Activated CD4-positive, alpha-beta T cell treated with anti-CD3 and anti-CD28 coated beads for 48 hours (primary cell): ENCODE data around the gene KRTAP24-1.

Experiments
- DNase-seq: peaks from one replicate; pipeline ENCODE4 v3.0.0-alpha.2; 2020

The KRTAP24-1 gene

GRCh38 chr21:30282850-30283249, at the start of gene KRTAP24-1:
Gene KRTAP24-1 (minus strand): TSS chr21:30282950. CDS start chr21:30282932, 18 bp downstream.
- DNase-seq, result no peak

GRCh38 chr21:30329203-30329875, 46.6 kb upstream of the KRTAP24-1 start:
- DNase-seq, result no peak

- DNase-seq, result no peak
Observed at GRCh38 chr21:30326390-30326789, 43.6 kb upstream of the KRTAP24-1 start.

- no peak for DNase-seq
Observed at GRCh38 chr21:30320215-30320614, 37.5 kb upstream of the KRTAP24-1 start, which contains the start of gene KRTAP26-1. Gene KRTAP26-1 (minus strand): TSS chr21:30320315. CDS start chr21:30320035, 280 bp downstream.

- no peak for DNase-seq
Observed at GRCh38 chr21:30315701-30316100, 33.0 kb upstream of the KRTAP24-1 start.

- no peak for DNase-seq
Observed at GRCh38 chr21:30306884-30307283, 24.1 kb upstream of the KRTAP24-1 start.

- no peak for DNase-seq
Observed at GRCh38 chr21:30305136-30305535, 22.4 kb upstream of the KRTAP24-1 start.

- no peak for DNase-seq
Observed at GRCh38 chr21:30289215-30289614, 6.5 kb upstream of the KRTAP24-1 start, which contains the start of gene KRTAP25-1. Gene KRTAP25-1 (minus strand): TSS chr21:30289514. CDS start chr21:30289490, 24 bp downstream.

- no peak for DNase-seq
Observed at GRCh38 chr21:30271611-30272010, 11.1 kb downstream of the KRTAP24-1 start.

- DNase-seq, result no peak
Observed at GRCh38 chr21:30271156-30271555, 11.6 kb downstream of the KRTAP24-1 start.

- no peak for DNase-seq
Observed at GRCh38 chr21:30269803-30270530, 12.8 kb downstream of the KRTAP24-1 start.

- DNase-seq, result no peak
Observed at GRCh38 chr21:30268608-30269197, 14.0 kb downstream of the KRTAP24-1 start.

- no peak for DNase-seq
Observed at GRCh38 chr21:30257773-30258172, 25.0 kb downstream of the KRTAP24-1 start.

- no peak for DNase-seq
Observed at GRCh38 chr21:30256100-30256499, 26.6 kb downstream of the KRTAP24-1 start.

- no peak for DNase-seq
Observed at GRCh38 chr21:30255679-30256078, 27.1 kb downstream of the KRTAP24-1 start.

GRCh38 chr21:30251781-30252180, 31.0 kb downstream of the KRTAP24-1 start:
- no peak for DNase-seq

GRCh38 chr21:30249936-30250335, 32.8 kb downstream of the KRTAP24-1 start:
- no peak for DNase-seq

- DNase-seq, result no peak
Observed at GRCh38 chr21:30248844-30249243, 33.9 kb downstream of the KRTAP24-1 start.

- DNase-seq, result no peak
Observed at GRCh38 chr21:30245061-30245460, 37.7 kb downstream of the KRTAP24-1 start.

GRCh38 chr21:30243691-30244090, 39.1 kb downstream of the KRTAP24-1 start:
- DNase-seq, result no peak

- DNase-seq, result no peak
Observed at GRCh38 chr21:30240661-30241060, 42.1 kb downstream of the KRTAP24-1 start.

- no peak for DNase-seq
Observed at GRCh38 chr21:30238168-30238567, 44.6 kb downstream of the KRTAP24-1 start.

- no peak for DNase-seq
Observed at GRCh38 chr21:30234643-30235042, 48.1 kb downstream of the KRTAP24-1 start.

- DNase-seq, result no peak
Observed at GRCh38 chr21:30234050-30234449, 48.7 kb downstream of the KRTAP24-1 start.
